Natural killer cell (primary cell): ENCODE data around the gene KRTAP10-1. TPM values are rescaled to one million over a fixed set of nuclear protein-coding genes. Genes with fewer than 3 reads are reported as not detected.
"Not testable (repeated sequence)": the region's sequence is repeated elsewhere in the genome, so short reads cannot be mapped to it uniquely, and the experiment has no call there.

Experiments
- ATAC-seq, 3 donors: fragments of 150-1000 bp in 2 of 3; fragments of 200-7000 bp in 1 of 3; cut with Tn5 transposase; 1 replicate in 1 of 3; 2 replicates in 2 of 3; pipeline ENCODE4 v1.10.0; 2021; ENCODE audit warnings: mild to moderate bottlenecking in 2 of 3, moderate library complexity in 2 of 3
- DNase-seq, 2 donors: peaks; one replicate each; pipeline versions ENCODE4 v3.0.0 to v3.0.0-alpha.2; 2013 to 2021; ENCODE audit warnings: mixed read lengths in 1 of 2
- H3K27ac ChIP-seq: one replicate; pipeline ENCODE4 v1.5.1; 2013; ENCODE audit warnings: mild to moderate bottlenecking, low read length
- H3K27me3 ChIP-seq: one replicate; pipeline ENCODE4 v1.6.1; 2013; ENCODE audit warnings: low read length; ENCODE audit not compliant: control insufficient read depth, insufficient read depth
- H3K36me3 ChIP-seq: one replicate; pipeline ENCODE4 v1.6.1; 2013; ENCODE audit warnings: low read length; ENCODE audit not compliant: control insufficient read depth, insufficient read depth
- H3K4me1 ChIP-seq: one replicate; pipeline ENCODE4 v1.6.1; 2013; ENCODE audit warnings: low read length; ENCODE audit not compliant: control insufficient read depth, insufficient read depth
- H3K4me3 ChIP-seq: one replicate; pipeline ENCODE4 v1.5.1; 2013; ENCODE audit warnings: low read length
- H3K9me3 ChIP-seq: one replicate; pipeline ENCODE4 v1.6.1; 2013; ENCODE audit warnings: low read length; ENCODE audit not compliant: control insufficient read depth, insufficient read depth
- H3K27ac Mint-ChIP-seq, 2 donors: one replicate each; pipeline ENCODE4 v1.8.0; 2022; ENCODE audit warnings: mild to moderate bottlenecking in 2 of 2, mixed read lengths in 2 of 2, moderate library complexity in 1 of 2
- H3K27me3 Mint-ChIP-seq, 2 donors: one replicate each; pipeline ENCODE4 v1.8.0; 2022; ENCODE audit warnings: low read depth in 2 of 2, mixed read lengths in 2 of 2
- H3K36me3 Mint-ChIP-seq: one replicate; pipeline ENCODE4 v1.8.0; 2022; ENCODE audit warnings: mixed read lengths
- H3K4me1 Mint-ChIP-seq, 2 donors: one replicate each; pipeline ENCODE4 v1.8.0; 2022; ENCODE audit warnings: mixed read lengths in 2 of 2
- H3K4me3 Mint-ChIP-seq: one replicate; pipeline ENCODE4 v1.8.0; 2022; ENCODE audit warnings: mild to moderate bottlenecking, moderate library complexity, mixed read lengths
- H3K9me3 Mint-ChIP-seq, 2 donors: one replicate each; pipeline ENCODE4 v1.8.0; 2022; ENCODE audit warnings: mixed read lengths in 2 of 2
- WGBS: methylation state at CpG from one replicate; pipeline ENCODE4 v1.1.7; 2013; ENCODE audit warnings: missing lambda C conversion rate; ENCODE audit not compliant: insufficient coverage; 5-methylcytosine and 5-hydroxymethylcytosine counted together
- intact Hi-C: fragments of 100-400 bp; cut with micrococcal nuclease; formaldehyde crosslinking; loops from one replicate; pipeline ENCODE4 v1.14.2; 2022
- total RNA-seq, 4 donors: library from RNA; stranded (reverse); fragments of 120-200 nt in 1 of 4; gene quantifications; one replicate each; pipeline versions ENCODE4 v1.2.3 to v1.2.4, GENCODE V29; 2013 to 2022
- TF ChIP-seq, protein P1 (sequence below): fragments of 200-600 bp; IDR thresholded peaks from one replicate; pipeline ENCODE4 v1.8.0; 2022; ENCODE audit warnings: antibody characterized with exemption

Gene KRTAP10-1
- total RNA-seq, 3 donors from 2014 or later (not counting 1 experiment from before 2014, with no cell fraction given) = not detected

DNA sequence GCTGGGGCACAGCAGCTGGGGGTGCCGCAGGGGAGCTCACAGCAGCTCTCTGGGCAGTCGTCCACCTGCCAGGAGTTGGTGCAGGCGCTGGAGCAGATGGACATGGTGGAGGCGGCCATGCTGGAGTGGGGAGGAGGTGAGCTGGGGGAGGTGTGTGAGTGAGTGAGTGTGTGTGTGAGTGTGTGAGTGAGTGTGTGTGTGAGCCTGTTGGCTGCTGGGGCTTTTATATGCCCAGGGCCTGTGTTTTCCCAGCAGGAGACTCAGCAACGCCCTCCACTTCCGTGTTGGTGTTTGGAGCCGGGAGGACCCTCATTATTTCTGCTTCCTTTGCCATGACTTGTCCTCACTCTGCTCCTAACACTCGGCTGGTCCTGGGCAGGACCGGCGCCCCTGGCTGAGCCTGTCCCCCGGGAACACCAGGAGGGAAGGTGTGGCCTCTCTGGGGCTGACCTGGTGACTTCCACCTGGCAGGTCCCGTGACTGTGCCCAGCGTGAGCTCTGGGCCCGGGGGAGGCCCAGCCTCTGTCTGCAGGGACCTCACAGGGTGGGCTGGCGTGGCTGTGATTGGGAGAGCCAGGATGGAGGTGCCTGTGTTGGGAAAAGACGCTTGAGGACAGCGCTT is 11.5 kb upstream of the KRTAP10-1 start, which contains the start of gene KRTAP10-2:
TSS of gene KRTAP10-2 (minus strand) at position 166 of the 622 bp plus-strand sequence. CDS start at position 119, 47 bp downstream.
- peaks cover 2% of the 10 kb centered on the region for H3K9me3 ChIP-seq
- Mint-ChIP-seq H3K27ac (peak within 1 kb of the TSS in 1 of 2 donors; percentile 69), H3K27me3 (peaks cover 7 to 11% of the 10 kb centered on the region in 2 donors), H3K4me3 (no peak within 1 kb of the TSS), H3K9me3 (peaks cover 6 to 11% of the 10 kb centered on the region in 2 donors), H3K4me1 (peaks cover 22 to 32% of the 10 kb centered on the region in 2 donors), H3K36me3 (peaks cover 15% of the 10 kb centered on the region)
- H3K36me3 ChIP-seq = no peaks in the 10 kb centered on the region
- H3K27me3 ChIP-seq = no peaks in the 10 kb centered on the region
- DNase-seq (peak in 1 of 2 donors; percentile 11), ATAC-seq (no peak)
- no peak within 1 kb of the TSS for H3K4me3 ChIP-seq
- TF ChIP-seq, protein P1, sequence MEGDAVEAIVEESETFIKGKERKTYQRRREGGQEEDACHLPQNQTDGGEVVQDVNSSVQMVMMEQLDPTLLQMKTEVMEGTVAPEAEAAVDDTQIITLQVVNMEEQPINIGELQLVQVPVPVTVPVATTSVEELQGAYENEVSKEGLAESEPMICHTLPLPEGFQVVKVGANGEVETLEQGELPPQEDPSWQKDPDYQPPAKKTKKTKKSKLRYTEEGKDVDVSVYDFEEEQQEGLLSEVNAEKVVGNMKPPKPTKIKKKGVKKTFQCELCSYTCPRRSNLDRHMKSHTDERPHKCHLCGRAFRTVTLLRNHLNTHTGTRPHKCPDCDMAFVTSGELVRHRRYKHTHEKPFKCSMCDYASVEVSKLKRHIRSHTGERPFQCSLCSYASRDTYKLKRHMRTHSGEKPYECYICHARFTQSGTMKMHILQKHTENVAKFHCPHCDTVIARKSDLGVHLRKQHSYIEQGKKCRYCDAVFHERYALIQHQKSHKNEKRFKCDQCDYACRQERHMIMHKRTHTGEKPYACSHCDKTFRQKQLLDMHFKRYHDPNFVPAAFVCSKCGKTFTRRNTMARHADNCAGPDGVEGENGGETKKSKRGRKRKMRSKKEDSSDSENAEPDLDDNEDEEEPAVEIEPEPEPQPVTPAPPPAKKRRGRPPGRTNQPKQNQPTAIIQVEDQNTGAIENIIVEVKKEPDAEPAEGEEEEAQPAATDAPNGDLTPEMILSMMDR = no peak
- H3K27ac ChIP-seq = no peak within 1 kb of the TSS
- H3K4me1 ChIP-seq = peaks cover 7% of the 10 kb centered on the region
- 84% methylated on average over 17 of the region's 17 CpGs for WGBS
- intact Hi-C loops = no loop called here

DNA sequence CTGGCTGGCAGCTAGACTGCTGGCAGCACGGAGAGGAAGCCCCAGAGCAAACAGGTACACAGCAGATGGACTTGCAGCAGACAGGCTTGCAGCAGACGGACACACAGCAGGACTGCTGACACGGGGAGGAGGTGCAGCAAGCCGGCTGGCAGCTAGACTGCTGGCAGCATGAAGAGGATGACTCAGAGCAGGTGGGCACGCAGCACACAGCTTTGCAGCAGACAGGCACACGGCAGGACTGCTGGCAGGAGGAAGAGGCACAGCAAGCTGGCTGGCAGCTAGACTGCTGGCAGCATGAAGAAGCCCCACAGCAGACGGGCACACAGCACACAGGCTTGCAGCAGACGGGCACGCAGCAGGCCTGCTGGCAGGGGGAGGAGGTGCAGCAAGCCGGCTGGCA is 10.8 kb upstream of the KRTAP10-1 start:
- Histone ChIP-seq H3K36me3 (no peaks in the 10 kb centered on the region), H3K9me3 (peaks cover 6% of the 10 kb centered on the region), H3K4me1 (peaks cover 7% of the 10 kb centered on the region), H3K4me3 (no peak overlapping the region), H3K27me3 (no peaks in the 10 kb centered on the region), H3K27ac (no peak overlapping the region)
- DNase-seq (no peak), ATAC-seq (no peak)
- H3K27ac Mint-ChIP-seq = peak overlapping the region in 1 of 2 donors; percentile 69
- peaks cover 6 to 11% of the 10 kb centered on the region in 2 donors for H3K9me3 Mint-ChIP-seq
- H3K36me3 Mint-ChIP-seq = peaks cover 17% of the 10 kb centered on the region
- no peak overlapping the region for H3K4me3 Mint-ChIP-seq
- H3K4me1 Mint-ChIP-seq = peaks cover 22 to 32% of the 10 kb centered on the region in 2 donors
- H3K27me3 Mint-ChIP-seq = peaks cover 7 to 11% of the 10 kb centered on the region in 2 donors
- 82% methylated on average over 10 of the region's 10 CpGs for WGBS
- TF ChIP-seq, protein P1 = no peak
- intact Hi-C loops = no loop called here

DNA sequence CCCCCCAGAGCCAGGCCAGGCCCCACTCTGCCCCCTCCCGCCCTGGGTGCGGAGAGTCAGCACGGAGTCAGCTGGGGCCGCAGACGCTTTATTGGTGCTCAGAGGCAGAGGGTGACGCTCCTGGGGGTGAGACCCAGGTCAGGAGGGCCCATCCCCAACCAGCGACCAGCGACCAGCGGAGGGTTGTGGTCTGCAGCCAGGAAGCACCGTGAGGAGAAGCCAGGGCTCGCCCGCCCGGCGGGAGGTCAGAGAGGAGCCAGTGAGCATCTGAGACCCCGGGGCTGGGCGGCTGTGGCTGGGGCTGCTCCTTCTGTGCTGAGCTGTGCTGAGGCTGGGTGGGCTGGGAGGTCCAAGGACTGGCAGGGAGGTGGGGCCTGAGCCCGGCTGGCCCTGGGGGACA is 10.3 kb upstream of the KRTAP10-1 start:
- Mint-ChIP-seq H3K27me3 (peaks cover 7 to 11% of the 10 kb centered on the region in 2 donors), H3K36me3 (peaks cover 17% of the 10 kb centered on the region), H3K9me3 (peaks cover 6 to 16% of the 10 kb centered on the region in 2 donors), H3K4me1 (peaks cover 22 to 32% of the 10 kb centered on the region in 2 donors)
- WGBS = 47% methylated on average over 17 of the region's 17 CpGs
- intact Hi-C loops, H3K36me3 ChIP-seq, H3K9me3 ChIP-seq, H3K4me3 Mint-ChIP-seq, H3K27ac Mint-ChIP-seq, H3K27ac ChIP-seq, H3K27me3 ChIP-seq, H3K4me1 ChIP-seq, H3K4me3 ChIP-seq, DNase-seq: not testable (repeated sequence)
- ATAC-seq = peak in 1 of 3 donors; percentile 10

DNA sequence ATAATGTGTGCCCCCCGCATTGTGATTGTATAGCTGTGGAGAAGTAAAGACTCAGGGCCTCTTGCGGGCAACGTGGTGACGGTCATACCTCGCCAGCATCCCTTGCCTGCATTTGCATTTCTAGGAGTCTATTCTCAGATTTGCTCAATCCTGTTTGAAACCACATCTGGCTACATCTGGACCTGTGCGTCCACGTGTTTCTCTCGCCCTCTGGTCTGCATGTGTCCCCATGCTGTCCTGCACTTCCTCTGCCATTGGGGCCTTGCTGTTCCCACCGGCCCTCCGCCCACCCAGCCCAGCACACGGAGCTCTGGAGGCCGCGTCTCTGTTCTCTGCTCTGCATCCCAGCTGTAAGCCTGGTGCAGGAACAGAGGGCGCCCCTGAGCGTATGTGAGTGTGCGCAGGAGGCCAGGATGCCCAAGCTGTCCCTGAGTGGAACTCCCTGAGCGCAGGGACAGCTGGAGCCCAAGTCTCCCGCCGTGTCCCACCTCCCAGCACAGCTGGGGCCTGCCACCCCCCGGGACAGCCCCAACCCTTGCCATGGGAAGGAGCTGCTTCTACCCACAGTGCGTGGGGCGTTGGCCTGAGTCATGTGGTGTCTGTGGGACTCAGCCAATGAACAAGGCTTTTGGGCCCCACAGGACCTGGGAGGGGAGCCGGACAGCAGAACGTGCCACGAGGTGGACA is 9.7 kb upstream of the KRTAP10-1 start:
- Histone ChIP-seq H3K4me1 (peaks cover 7% of the 10 kb centered on the region), H3K27ac (no peak overlapping the region), H3K9me3 (peaks cover 6% of the 10 kb centered on the region), H3K36me3 (no peaks in the 10 kb centered on the region), H3K4me3 (no peak overlapping the region), H3K27me3 (no peaks in the 10 kb centered on the region)
- intact Hi-C loops = no loop called here
- peaks cover 4 to 7% of the 10 kb centered on the region in 2 donors for H3K27me3 Mint-ChIP-seq
- no peak overlapping the region for H3K4me3 Mint-ChIP-seq
- peaks cover 17% of the 10 kb centered on the region for H3K36me3 Mint-ChIP-seq
- WGBS = 85% methylated on average over 25 of the region's 25 CpGs
- peaks cover 6 to 16% of the 10 kb centered on the region in 2 donors for H3K9me3 Mint-ChIP-seq
- peak in 1 of 3 donors; percentile 24 for ATAC-seq
- H3K27ac Mint-ChIP-seq = no peak overlapping the region
- TF ChIP-seq, protein P1 = no peak
- H3K4me1 Mint-ChIP-seq = peaks cover 22 to 32% of the 10 kb centered on the region in 2 donors
- peak in 1 of 2 donors; percentile 9 for DNase-seq
